Memory B cell (primary cell): ENCODE data around the gene BHLHE41.

Experiments used
- ATAC-seq: fragments of 150-1000 bp; cut with Tn5 transposase; 2 replicates; pipeline ENCODE4 v1.10.0; 2021; ENCODE audit warnings: low read depth, mild to moderate bottlenecking, moderate library complexity
- DNase-seq, 2 donors: peaks; one replicate each; pipeline ENCODE4 v3.0.0; 2022; ENCODE audit warnings: low spot score in 2 of 2
- H3K27ac Mint-ChIP-seq: one replicate; pipeline ENCODE4 v1.8.0; 2022; ENCODE audit warnings: mild to moderate bottlenecking, moderate library complexity, mixed read lengths
- H3K27me3 Mint-ChIP-seq: one replicate; pipeline ENCODE4 v1.8.0; 2022; ENCODE audit warnings: mixed read lengths
- H3K36me3 Mint-ChIP-seq: one replicate; pipeline ENCODE4 v1.8.0; 2022; ENCODE audit warnings: mild to moderate bottlenecking, mixed read lengths
- H3K4me1 Mint-ChIP-seq: one replicate; pipeline ENCODE4 v1.8.0; 2022; ENCODE audit warnings: mixed read lengths
- H3K4me3 Mint-ChIP-seq: one replicate; pipeline ENCODE4 v1.8.0; 2022; ENCODE audit warnings: mild to moderate bottlenecking, moderate library complexity, mixed read lengths
- H3K9me3 Mint-ChIP-seq: one replicate; pipeline ENCODE4 v1.8.0; 2022; ENCODE audit warnings: mixed read lengths

The BHLHE41 gene

GRCh38 chr12:26150736-26151450 lies 26.1 kb upstream of the BHLHE41 start:
- no peak overlapping the region for H3K27ac Mint-ChIP-seq
- H3K4me3 Mint-ChIP-seq = no peak overlapping the region

GRCh38 chr12:26149968-26150500 lies 25.2 kb upstream of the BHLHE41 start:
- Mint-ChIP-seq H3K27ac (no peak overlapping the region), H3K4me3 (no peak overlapping the region), H3K4me1 (peaks cover 26% of the 10 kb centered on the region), H3K9me3 (no peaks in the 10 kb centered on the region), H3K36me3 (peaks cover 7% of the 10 kb centered on the region), H3K27me3 (no peaks in the 10 kb centered on the region)
- DNase-seq (no peak), ATAC-seq (peak; percentile 37)

More at GRCh38 chr12:26150736-26151450, 26.1 kb upstream of the BHLHE41 start:
- no peaks in the 10 kb centered on the region for H3K27me3 Mint-ChIP-seq
- no peaks in the 10 kb centered on the region for H3K9me3 Mint-ChIP-seq
- H3K4me1 Mint-ChIP-seq = peaks cover 34% of the 10 kb centered on the region
- ATAC-seq (no peak), DNase-seq (no peak)
- peaks cover 6% of the 10 kb centered on the region for H3K36me3 Mint-ChIP-seq

DNA sequence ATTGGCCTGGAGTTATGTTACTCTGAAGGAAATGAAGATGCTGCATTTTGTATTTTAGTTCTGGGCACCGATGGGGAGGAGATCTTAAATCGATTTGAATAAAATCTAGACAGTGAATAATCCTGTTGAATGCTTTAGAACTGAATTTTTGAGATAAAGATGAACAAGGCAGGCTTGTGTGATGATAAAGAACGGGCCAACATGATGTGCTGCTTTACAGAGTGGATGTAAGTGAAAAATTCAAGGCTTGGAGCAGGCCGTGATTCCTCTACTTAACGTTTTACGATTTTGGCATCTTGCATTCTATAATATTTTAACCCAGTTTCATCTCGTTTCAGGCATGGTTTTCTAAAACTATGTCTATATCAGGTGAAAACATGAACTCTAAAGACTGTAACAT lies 23.5 kb upstream of the BHLHE41 start:
- DNase-seq = no peak
- H3K27me3 Mint-ChIP-seq = no peaks in the 10 kb centered on the region

DNA sequence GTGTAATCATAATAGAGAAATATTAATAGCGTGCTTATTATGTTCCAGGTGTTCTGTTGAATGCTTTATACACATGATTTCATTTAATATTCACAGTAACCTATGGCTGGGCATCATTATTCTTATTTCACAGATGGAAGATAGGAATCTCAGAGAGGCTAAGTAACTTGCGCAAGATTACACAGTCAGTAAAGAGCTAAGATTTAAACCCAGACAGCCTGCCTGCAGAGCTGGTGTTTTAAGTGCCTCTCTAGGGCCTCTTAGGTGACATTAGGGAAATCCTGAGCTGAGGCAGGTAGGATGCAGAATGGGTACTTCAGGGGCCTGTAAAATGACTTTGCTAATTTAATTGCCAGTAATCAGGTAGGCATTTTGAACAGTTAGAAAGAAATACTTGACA lies 18.5 kb upstream of the BHLHE41 start:
- Mint-ChIP-seq H3K9me3 (no peaks in the 10 kb centered on the region), H3K27me3 (no peaks in the 10 kb centered on the region), H3K27ac (no peak overlapping the region), H3K4me3 (no peak overlapping the region), H3K4me1 (peaks cover 4% of the 10 kb centered on the region), H3K36me3 (peaks cover 6% of the 10 kb centered on the region)
- no peak for DNase-seq
- ATAC-seq = no peak

More for the DNA sequence above, 23.5 kb upstream of the BHLHE41 start:
- H3K4me1 Mint-ChIP-seq = peaks cover 19% of the 10 kb centered on the region
- no peak for ATAC-seq
- H3K27ac Mint-ChIP-seq = peak overlapping the region; percentile 31
- no peak overlapping the region for H3K4me3 Mint-ChIP-seq
- no peaks in the 10 kb centered on the region for H3K9me3 Mint-ChIP-seq
- H3K36me3 Mint-ChIP-seq = peaks cover 7% of the 10 kb centered on the region

GRCh38 chr12:26138860-26139259 lies 14.0 kb upstream of the BHLHE41 start:
- no peak overlapping the region for H3K27ac Mint-ChIP-seq
- no peak overlapping the region for H3K4me3 Mint-ChIP-seq
- H3K27me3 Mint-ChIP-seq = no peaks in the 10 kb centered on the region
- DNase-seq (no peak), ATAC-seq (no peak)
- H3K36me3 Mint-ChIP-seq = peaks cover 2% of the 10 kb centered on the region
- peaks cover 23% of the 10 kb centered on the region for H3K4me1 Mint-ChIP-seq
- no peaks in the 10 kb centered on the region for H3K9me3 Mint-ChIP-seq

DNA sequence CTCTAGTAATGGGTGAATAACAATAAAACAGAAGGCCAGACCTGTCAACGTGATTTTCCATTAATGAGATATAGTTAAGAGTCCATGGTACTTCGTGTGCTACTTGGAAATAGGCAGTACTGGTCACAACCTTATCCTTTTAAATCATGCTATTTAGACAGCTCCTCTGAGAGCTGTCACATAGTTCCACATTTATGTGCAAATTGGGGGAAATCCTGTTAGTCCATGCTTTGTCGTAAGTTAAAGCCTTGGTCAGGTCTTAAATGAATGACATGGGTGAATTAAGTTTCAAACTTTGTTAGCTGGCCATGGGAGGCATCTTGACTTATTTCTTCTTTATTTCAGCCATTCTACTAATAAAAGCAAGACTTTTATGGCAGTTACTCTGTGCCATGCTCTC lies 11.9 kb upstream of the BHLHE41 start:
- peaks cover 2% of the 10 kb centered on the region for H3K36me3 Mint-ChIP-seq
- DNase-seq (no peak), ATAC-seq (peak; percentile 72)
- H3K27me3 Mint-ChIP-seq = no peaks in the 10 kb centered on the region
- H3K4me1 Mint-ChIP-seq = peaks cover 36% of the 10 kb centered on the region
- H3K4me3 Mint-ChIP-seq = no peak overlapping the region
- no peaks in the 10 kb centered on the region for H3K9me3 Mint-ChIP-seq
- H3K27ac Mint-ChIP-seq = peak overlapping the region; percentile 36

- Mint-ChIP-seq H3K36me3 (peaks cover 3% of the 10 kb centered on the region), H3K4me1 (peaks cover 46% of the 10 kb centered on the region), H3K9me3 (no peaks in the 10 kb centered on the region), H3K27ac (peak overlapping the region; percentile 58), H3K4me3 (peak overlapping the region; percentile 8), H3K27me3 (no peaks in the 10 kb centered on the region)
- DNase-seq (no peak), ATAC-seq (no peak)
Measured at GRCh38 chr12:26135571-26135970, 10.7 kb upstream of the BHLHE41 start.

GRCh38 chr12:26135010-26135420 lies 10.2 kb upstream of the BHLHE41 start:
- Mint-ChIP-seq H3K9me3 (no peaks in the 10 kb centered on the region), H3K4me3 (peak overlapping the region; percentile 39), H3K27me3 (no peaks in the 10 kb centered on the region), H3K4me1 (peaks cover 48% of the 10 kb centered on the region), H3K36me3 (peaks cover 3% of the 10 kb centered on the region), H3K27ac (peak overlapping the region; percentile 58)
- ATAC-seq (no peak), DNase-seq (no peak)

GRCh38 chr12:26134540-26134939 lies 9.7 kb upstream of the BHLHE41 start:
- DNase-seq (no peak), ATAC-seq (no peak)
- no peaks in the 10 kb centered on the region for H3K9me3 Mint-ChIP-seq
- no peak overlapping the region for H3K4me3 Mint-ChIP-seq
- H3K27ac Mint-ChIP-seq = peak overlapping the region; percentile 58
- H3K36me3 Mint-ChIP-seq = peaks cover 3% of the 10 kb centered on the region
- H3K27me3 Mint-ChIP-seq = no peaks in the 10 kb centered on the region
- peaks cover 51% of the 10 kb centered on the region for H3K4me1 Mint-ChIP-seq

- DNase-seq (no peak), ATAC-seq (no peak)
- H3K4me1 Mint-ChIP-seq = peaks cover 51% of the 10 kb centered on the region
- H3K27me3 Mint-ChIP-seq = no peaks in the 10 kb centered on the region
- no peak overlapping the region for H3K4me3 Mint-ChIP-seq
- no peaks in the 10 kb centered on the region for H3K9me3 Mint-ChIP-seq
- H3K36me3 Mint-ChIP-seq = peaks cover 3% of the 10 kb centered on the region
- H3K27ac Mint-ChIP-seq = peak overlapping the region; percentile 70
Measured at GRCh38 chr12:26133521-26133920, 8.7 kb upstream of the BHLHE41 start.

DNA sequence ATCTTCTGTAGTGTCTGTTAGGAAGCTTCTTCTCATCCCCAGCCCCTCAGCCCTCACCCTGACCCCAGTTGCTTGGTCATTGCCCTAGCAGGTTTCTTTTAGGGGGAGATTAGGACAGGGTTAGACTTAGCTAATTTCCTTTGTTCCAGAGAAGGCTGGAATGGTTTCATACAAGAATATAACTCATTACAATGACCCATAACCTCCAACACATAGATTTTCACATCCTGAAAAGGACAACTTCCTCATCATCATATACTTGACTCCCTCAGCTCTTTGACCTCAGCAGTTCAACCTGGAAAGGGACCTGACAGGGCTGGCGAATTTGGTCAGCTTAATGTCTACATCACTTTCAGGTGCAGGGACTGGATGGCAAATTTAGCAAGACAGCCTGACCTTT lies 8.0 kb upstream of the BHLHE41 start:
- H3K27me3 Mint-ChIP-seq = no peaks in the 10 kb centered on the region
- H3K27ac Mint-ChIP-seq = peak overlapping the region; percentile 70
- H3K36me3 Mint-ChIP-seq = peaks cover 3% of the 10 kb centered on the region
- peak overlapping the region; percentile 11 for H3K4me3 Mint-ChIP-seq
- DNase-seq (no peak), ATAC-seq (no peak)
- H3K9me3 Mint-ChIP-seq = no peaks in the 10 kb centered on the region
- peaks cover 54% of the 10 kb centered on the region for H3K4me1 Mint-ChIP-seq

DNA sequence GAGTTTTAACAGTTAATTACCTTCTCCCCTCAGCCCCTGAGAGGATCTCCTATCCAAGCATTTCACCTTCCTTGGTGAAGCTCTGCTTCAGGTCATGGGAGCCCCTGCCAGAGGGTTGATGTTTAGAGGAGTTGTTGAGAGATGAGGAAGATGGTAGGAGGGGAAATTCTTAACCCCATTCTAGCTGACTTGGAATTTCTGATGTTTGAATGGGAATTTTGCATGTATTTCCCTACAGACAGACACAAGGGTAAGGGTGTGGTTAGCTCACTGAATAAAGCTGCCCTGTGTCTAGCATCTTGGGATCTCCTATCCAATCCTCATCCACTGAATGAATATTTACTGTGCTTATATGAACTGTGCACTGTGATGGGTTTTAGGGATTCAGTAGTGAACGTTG lies 7.1 kb upstream of the BHLHE41 start:
- Mint-ChIP-seq H3K27ac (no peak overlapping the region), H3K4me3 (no peak overlapping the region), H3K9me3 (no peaks in the 10 kb centered on the region), H3K27me3 (no peaks in the 10 kb centered on the region), H3K4me1 (peaks cover 62% of the 10 kb centered on the region), H3K36me3 (peaks cover 3% of the 10 kb centered on the region)
- ATAC-seq (no peak), DNase-seq (no peak)

DNA sequence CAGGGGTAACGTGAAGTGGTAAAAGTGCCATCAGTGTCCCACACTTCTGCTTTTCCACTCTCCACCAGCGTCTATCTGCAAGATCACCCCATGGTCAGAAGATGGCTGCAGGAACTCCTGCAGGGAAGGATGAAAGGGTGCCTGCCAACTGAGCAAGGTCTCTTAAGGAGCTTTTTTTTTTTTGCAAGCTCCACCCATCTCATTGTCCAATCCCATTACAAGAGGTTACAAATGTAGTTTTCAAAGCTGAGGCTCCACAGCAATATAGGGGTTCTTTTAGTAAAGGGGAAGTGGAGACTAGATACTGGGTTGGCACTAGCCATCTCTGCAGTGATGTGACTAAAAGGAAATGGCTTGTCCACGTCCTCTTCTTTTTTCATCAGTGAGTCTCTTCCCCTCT lies 5.9 kb upstream of the BHLHE41 start:
- Mint-ChIP-seq H3K4me3 (peak overlapping the region; percentile 72), H3K27ac (peak overlapping the region; percentile 58), H3K4me1 (peaks cover 53% of the 10 kb centered on the region), H3K36me3 (peaks cover 3% of the 10 kb centered on the region), H3K27me3 (no peaks in the 10 kb centered on the region), H3K9me3 (no peaks in the 10 kb centered on the region)
- DNase-seq (peak; percentile 43 to 58), ATAC-seq (peak; percentile 81)

- H3K27me3 Mint-ChIP-seq = no peaks in the 10 kb centered on the region
- H3K4me1 Mint-ChIP-seq = peaks cover 42% of the 10 kb centered on the region
- H3K9me3 Mint-ChIP-seq = no peaks in the 10 kb centered on the region
- DNase-seq = no peak
- peaks cover 3% of the 10 kb centered on the region for H3K36me3 Mint-ChIP-seq
- no peak overlapping the region for H3K4me3 Mint-ChIP-seq
- peak overlapping the region; percentile 99 for H3K27ac Mint-ChIP-seq
- no peak for ATAC-seq
Measured at GRCh38 chr12:26128168-26128567, 3.3 kb upstream of the BHLHE41 start.

- H3K27ac Mint-ChIP-seq = peak overlapping the region; percentile 99
Measured at GRCh38 chr12:26127404-26127803, 2.6 kb upstream of the BHLHE41 start.

More at GRCh38 chr12:26127404-26127803, 2.6 kb upstream of the BHLHE41 start:
- H3K9me3 Mint-ChIP-seq = no peaks in the 10 kb centered on the region
- ATAC-seq (no peak), DNase-seq (no peak)
- peaks cover 38% of the 10 kb centered on the region for H3K4me1 Mint-ChIP-seq
- peak overlapping the region; percentile 99 for H3K4me3 Mint-ChIP-seq
- H3K27me3 Mint-ChIP-seq = no peaks in the 10 kb centered on the region
- peaks cover 6% of the 10 kb centered on the region for H3K36me3 Mint-ChIP-seq
